Neutrophil (primary cell): ENCODE results near the gene CHN2.

Experiments
- H3K27ac ChIP-seq: fragments of 200-600 bp; sonication (generic); 2 replicates; pipeline ENCODE4 v1.5.1; 2016; ENCODE audit warnings: mild to moderate bottlenecking, moderate library complexity
- H3K27me3 ChIP-seq: fragments of 200-600 bp; sonication (generic); 2 replicates; pipeline ENCODE4 v1.6.0; 2016; ENCODE audit warnings: mild to moderate bottlenecking
- H3K36me3 ChIP-seq: fragments of 200-600 bp; sonication (generic); 2 replicates; pipeline ENCODE4 v1.5.1; 2017
- H3K4me1 ChIP-seq, 2 experiments: fragments of 200-600 bp in 1 of 2; sonication (generic) in 1 of 2; 1 replicate in 1 of 2; 2 replicates in 1 of 2; pipeline versions ENCODE4 v1.5.1 to v1.6.1; 2013 to 2016; ENCODE audit warnings: low read depth in 1 of 2, low read length in 1 of 2, mild to moderate bottlenecking in 1 of 2, moderate library complexity in 1 of 2; ENCODE audit not compliant: control insufficient read depth in 1 of 2, insufficient read depth in 1 of 2
- H3K4me3 ChIP-seq, 2 experiments: fragments of 200-600 bp in 1 of 2; sonication (generic) in 1 of 2; 1 replicate in 1 of 2; 2 replicates in 1 of 2; pipeline ENCODE4 v1.5.1; 2013 to 2016; ENCODE audit warnings: low read depth in 1 of 2, low read length in 1 of 2, mild to moderate bottlenecking in 1 of 2, moderate library complexity in 1 of 2
- H3K9me3 ChIP-seq: fragments of 200-600 bp; sonication (generic); 2 replicates; pipeline ENCODE4 v1.5.1; 2016
- CTCF ChIP-seq: fragments of 200-600 bp; sonication (generic); IDR thresholded peaks from 2 replicates; pipeline ENCODE4 v1.5.1; 2016; ENCODE audit warnings: antibody characterized with exemption

CHN2 gene

GRCh38 chr7:29149036-29149435, 45.5 kb upstream of the CHN2 start:
- no peak overlapping the region for H3K27ac ChIP-seq
- no peak overlapping the region for H3K4me3 ChIP-seq
- H3K4me1 ChIP-seq: peaks cover 0 to 3% of the 10 kb centered on the region in 2 experiments
- H3K9me3 ChIP-seq: no peaks in the 10 kb centered on the region
- TF ChIP-seq CTCF: no peak
- H3K27me3 ChIP-seq: peaks cover 44% of the 10 kb centered on the region
- H3K36me3 ChIP-seq: no peaks in the 10 kb centered on the region

GRCh38 chr7:29150856-29151255, 43.7 kb upstream of the CHN2 start:
- peaks cover 0 to 3% of the 10 kb centered on the region in 2 experiments for H3K4me1 ChIP-seq
- no peak overlapping the region for H3K4me3 ChIP-seq
- no peaks in the 10 kb centered on the region for H3K9me3 ChIP-seq
- TF ChIP-seq CTCF: no peak
- H3K36me3 ChIP-seq: no peaks in the 10 kb centered on the region
- H3K27me3 ChIP-seq: peaks cover 26% of the 10 kb centered on the region
- no peak overlapping the region for H3K27ac ChIP-seq

GRCh38 chr7:29154076-29154475, 40.5 kb upstream of the CHN2 start:
- Histone ChIP-seq H3K27ac (no peak overlapping the region), H3K4me3 (no peak overlapping the region), H3K36me3 (no peaks in the 10 kb centered on the region), H3K4me1 (no peaks in the 10 kb centered on the region), H3K27me3 (no peaks in the 10 kb centered on the region), H3K9me3 (no peaks in the 10 kb centered on the region)
- no peak for TF ChIP-seq CTCF

- H3K4me1 ChIP-seq: no peaks in the 10 kb centered on the region
- H3K4me3 ChIP-seq: no peak overlapping the region
- no peaks in the 10 kb centered on the region for H3K27me3 ChIP-seq
- no peaks in the 10 kb centered on the region for H3K36me3 ChIP-seq
- H3K27ac ChIP-seq: no peak overlapping the region
- TF ChIP-seq CTCF: no peak
- no peaks in the 10 kb centered on the region for H3K9me3 ChIP-seq
Observed at GRCh38 chr7:29156907-29157452, 37.6 kb upstream of the CHN2 start.

GRCh38 chr7:29158795-29159423, 35.7 kb upstream of the CHN2 start:
- no peak for TF ChIP-seq CTCF
- Histone ChIP-seq H3K4me1 (no peaks in the 10 kb centered on the region), H3K36me3 (no peaks in the 10 kb centered on the region), H3K27ac (no peak overlapping the region), H3K27me3 (no peaks in the 10 kb centered on the region), H3K4me3 (no peak overlapping the region), H3K9me3 (no peaks in the 10 kb centered on the region)
